Skeletal muscle cell (primary cell): ENCODE measurements around the gene TUBB4B.
A peak's percentile ranks its signal among the peaks of the same experiment; 100 is the strongest.

ENCODE experiments used
- DNase-seq: peaks from one replicate; pipeline ENCODE4 v3.0.0-alpha.2; 2010; ENCODE audit warnings: low read depth
- H3K4me3 ChIP-seq: 2 replicates; pipeline ENCODE4 v1.5.1; 2011; ENCODE audit warnings: low read depth, mild to moderate bottlenecking, control low read depth, low read length, moderate library complexity

The TUBB4B gene

GRCh38 chr9:137240841-137241489 is at the start of gene TUBB4B:
TSS of gene TUBB4B (plus strand) at chr9:137241287. CDS start at chr9:137241361, 74 bp downstream.
- H3K4me3 ChIP-seq = peak within 1 kb of the TSS; percentile 85
- DNase-seq = peak; percentile 100

GRCh38 chr9:137191691-137192447 is 49.2 kb upstream of the TUBB4B start:
- no peak overlapping the region for H3K4me3 ChIP-seq
- DNase-seq = no peak

- H3K4me3 ChIP-seq = no peak overlapping the region
- no peak for DNase-seq
These were observed 48.7 kb upstream of the TUBB4B start for GRCh38 chr9:137192448-137192780.

- no peak for DNase-seq
- H3K4me3 ChIP-seq = no peak overlapping the region
These were observed 48.2 kb upstream of the TUBB4B start for GRCh38 chr9:137192859-137193258.

GRCh38 chr9:137193771-137194170 is 47.3 kb upstream of the TUBB4B start:
- H3K4me3 ChIP-seq = no peak overlapping the region

GRCh38 chr9:137194388-137194787 is 46.7 kb upstream of the TUBB4B start:
- H3K4me3 ChIP-seq = no peak overlapping the region
- no peak for DNase-seq

More at GRCh38 chr9:137193771-137194170, 47.3 kb upstream of the TUBB4B start:
- DNase-seq = no peak

GRCh38 chr9:137194909-137195308 is 46.2 kb upstream of the TUBB4B start:
- no peak for DNase-seq
- H3K4me3 ChIP-seq = no peak overlapping the region

- no peak for DNase-seq
- no peak overlapping the region for H3K4me3 ChIP-seq
These were observed 45.4 kb upstream of the TUBB4B start for GRCh38 chr9:137195525-137196220.

GRCh38 chr9:137198051-137198901 is 42.8 kb upstream of the TUBB4B start:
- DNase-seq = no peak
- H3K4me3 ChIP-seq = peak overlapping the region; percentile 50

- H3K4me3 ChIP-seq = peak overlapping the region; percentile 50
- DNase-seq = no peak
These were observed 42.2 kb upstream of the TUBB4B start for GRCh38 chr9:137198902-137199283.

GRCh38 chr9:137199411-137200121 is 41.5 kb upstream of the TUBB4B start:
- no peak for DNase-seq
- H3K4me3 ChIP-seq = peak overlapping the region; percentile 50

- DNase-seq = peak; percentile 99
- peak within 1 kb of the TSS; percentile 73 for H3K4me3 ChIP-seq
These were observed 40.5 kb upstream of the TUBB4B start, which contains the start of gene TPRN for GRCh38 chr9:137200311-137201204. TSS of gene TPRN (minus strand) at chr9:137200741. CDS start at chr9:137200711, 30 bp downstream.

- no peak for DNase-seq
- peak overlapping the region; percentile 73 for H3K4me3 ChIP-seq
These were observed 39.8 kb upstream of the TUBB4B start for GRCh38 chr9:137201205-137201868.

- no peak for DNase-seq
- H3K4me3 ChIP-seq = no peak overlapping the region
These were observed 38.1 kb upstream of the TUBB4B start for GRCh38 chr9:137202966-137203365.

- DNase-seq = no peak
- H3K4me3 ChIP-seq = peak overlapping the region; percentile 93
These were observed 36.4 kb upstream of the TUBB4B start for GRCh38 chr9:137204731-137205125.

GRCh38 chr9:137205126-137206069 is 35.7 kb upstream of the TUBB4B start, which contains the start of the genes NDOR1 and TMEM203:
TSS of gene NDOR1 (plus strand) at chr9:137205700. CDS start at chr9:137205778, 78 bp downstream.
TSS of gene TMEM203 (minus strand) at chr9:137205648. CDS start at chr9:137205414, 234 bp downstream.
- peak; percentile 32 for DNase-seq
- H3K4me3 ChIP-seq = peak within 1 kb of the TSS; percentile 93
